Natural killer cell (primary cell): ENCODE measurements around the gene CCNF. TPM values are rescaled to one million over a fixed set of nuclear protein-coding genes. Genes with fewer than 3 reads are reported as not detected.

Experiments
- ATAC-seq, 3 donors: fragments of 150-1000 bp in 2 of 3; fragments of 200-7000 bp in 1 of 3; cut with Tn5 transposase; 1 replicate in 1 of 3; 2 replicates in 2 of 3; pipeline ENCODE4 v1.10.0; 2021; ENCODE audit warnings: mild to moderate bottlenecking in 2 of 3, moderate library complexity in 2 of 3
- DNase-seq, 2 donors: peaks; one replicate each; pipeline versions ENCODE4 v3.0.0 to v3.0.0-alpha.2; 2013 to 2021; ENCODE audit warnings: mixed read lengths in 1 of 2
- H3K27ac ChIP-seq: one replicate; pipeline ENCODE4 v1.5.1; 2013; ENCODE audit warnings: mild to moderate bottlenecking, low read length
- H3K27me3 ChIP-seq: one replicate; pipeline ENCODE4 v1.6.1; 2013; ENCODE audit warnings: low read length; ENCODE audit not compliant: control insufficient read depth, insufficient read depth
- H3K36me3 ChIP-seq: one replicate; pipeline ENCODE4 v1.6.1; 2013; ENCODE audit warnings: low read length; ENCODE audit not compliant: control insufficient read depth, insufficient read depth
- H3K4me1 ChIP-seq: one replicate; pipeline ENCODE4 v1.6.1; 2013; ENCODE audit warnings: low read length; ENCODE audit not compliant: control insufficient read depth, insufficient read depth
- H3K4me3 ChIP-seq: one replicate; pipeline ENCODE4 v1.5.1; 2013; ENCODE audit warnings: low read length
- H3K9me3 ChIP-seq: one replicate; pipeline ENCODE4 v1.6.1; 2013; ENCODE audit warnings: low read length; ENCODE audit not compliant: control insufficient read depth, insufficient read depth
- H3K27ac Mint-ChIP-seq, 2 donors: one replicate each; pipeline ENCODE4 v1.8.0; 2022; ENCODE audit warnings: mild to moderate bottlenecking in 2 of 2, mixed read lengths in 2 of 2, moderate library complexity in 1 of 2
- H3K27me3 Mint-ChIP-seq, 2 donors: one replicate each; pipeline ENCODE4 v1.8.0; 2022; ENCODE audit warnings: low read depth in 2 of 2, mixed read lengths in 2 of 2
- H3K36me3 Mint-ChIP-seq: one replicate; pipeline ENCODE4 v1.8.0; 2022; ENCODE audit warnings: mixed read lengths
- H3K4me1 Mint-ChIP-seq, 2 donors: one replicate each; pipeline ENCODE4 v1.8.0; 2022; ENCODE audit warnings: mixed read lengths in 2 of 2
- H3K4me3 Mint-ChIP-seq: one replicate; pipeline ENCODE4 v1.8.0; 2022; ENCODE audit warnings: mild to moderate bottlenecking, moderate library complexity, mixed read lengths
- H3K9me3 Mint-ChIP-seq, 2 donors: one replicate each; pipeline ENCODE4 v1.8.0; 2022; ENCODE audit warnings: mixed read lengths in 2 of 2
- CTCF ChIP-seq: fragments of 200-600 bp; IDR thresholded peaks from one replicate; pipeline ENCODE4 v1.8.0; 2022; ENCODE audit warnings: antibody characterized with exemption
- WGBS: methylation state at CpG from one replicate; pipeline ENCODE4 v1.1.7; 2013; ENCODE audit warnings: missing lambda C conversion rate; ENCODE audit not compliant: insufficient coverage; 5-methylcytosine and 5-hydroxymethylcytosine counted together
- intact Hi-C: fragments of 100-400 bp; cut with micrococcal nuclease; formaldehyde crosslinking; loops from one replicate; pipeline ENCODE4 v1.14.2; 2022
- total RNA-seq, 4 donors: library from RNA; stranded (reverse); fragments of 120-200 nt in 1 of 4; gene quantifications; one replicate each; pipeline versions ENCODE4 v1.2.3 to v1.2.4, GENCODE V29; 2013 to 2022

CCNF gene
- total RNA-seq, 3 donors from 2014 or later (not counting 1 experiment from before 2014, with no cell fraction given) = 7.5 to 14.2 (median 8.4) TPM

- H3K9me3 Mint-ChIP-seq = no peaks in the 10 kb centered on the region
- ATAC-seq (no peak), DNase-seq (no peak)
- no peak overlapping the region for H3K27ac Mint-ChIP-seq
- WGBS = 94% methylated on average over 14 of the region's 14 CpGs
- H3K9me3 ChIP-seq = no peaks in the 10 kb centered on the region
- no peaks in the 10 kb centered on the region for H3K27me3 Mint-ChIP-seq
- H3K36me3 ChIP-seq = no peaks in the 10 kb centered on the region
- H3K36me3 Mint-ChIP-seq = no peaks in the 10 kb centered on the region
- H3K27ac ChIP-seq = no peak overlapping the region
- intact Hi-C loops = no loop called here
- no peak overlapping the region for H3K4me3 ChIP-seq
- TF ChIP-seq CTCF = no peak
- peaks cover 7 to 18% of the 10 kb centered on the region in 2 donors for H3K4me1 Mint-ChIP-seq
- peaks cover 52% of the 10 kb centered on the region for H3K4me1 ChIP-seq
- no peaks in the 10 kb centered on the region for H3K27me3 ChIP-seq
- no peak overlapping the region for H3K4me3 Mint-ChIP-seq
Measured at GRCh38 chr16:2505695-2506094, 76.4 kb downstream of the CCNF start.

- intact Hi-C loops = no loop called here
- ATAC-seq (peak; percentile 30 to 40 (median 36)), DNase-seq (no peak)
- Mint-ChIP-seq H3K36me3 (no peaks in the 10 kb centered on the region), H3K4me1 (peaks cover 9 to 24% of the 10 kb centered on the region in 2 donors), H3K4me3 (no peak overlapping the region), H3K27me3 (peaks cover 0 to 3% of the 10 kb centered on the region in 2 donors), H3K9me3 (no peaks in the 10 kb centered on the region), H3K27ac (peak overlapping the region in 1 of 2 donors; percentile 50)
- Histone ChIP-seq H3K27ac (peak overlapping the region; percentile 59), H3K9me3 (no peaks in the 10 kb centered on the region), H3K4me1 (peaks cover 42% of the 10 kb centered on the region), H3K4me3 (no peak overlapping the region), H3K27me3 (no peaks in the 10 kb centered on the region), H3K36me3 (no peaks in the 10 kb centered on the region)
- TF ChIP-seq CTCF = no peak
- WGBS = 26% methylated on average over 14 of the region's 14 CpGs
Measured at GRCh38 chr16:2507052-2507659, 77.9 kb downstream of the CCNF start.

- intact Hi-C loops = no loop called here
- no peak overlapping the region for H3K4me3 ChIP-seq
- Mint-ChIP-seq H3K4me1 (peaks cover 14 to 29% of the 10 kb centered on the region in 2 donors), H3K27ac (peak overlapping the region in 1 of 2 donors; percentile 1), H3K4me3 (no peak overlapping the region), H3K36me3 (no peaks in the 10 kb centered on the region), H3K27me3 (peaks cover 0 to 4% of the 10 kb centered on the region in 2 donors), H3K9me3 (no peaks in the 10 kb centered on the region)
- no peaks in the 10 kb centered on the region for H3K36me3 ChIP-seq
- peak in 1 of 3 donors; percentile 53 for ATAC-seq
- H3K9me3 ChIP-seq = no peaks in the 10 kb centered on the region
- TF ChIP-seq CTCF = no peak
- DNase-seq = no peak
- peak overlapping the region; percentile 59 for H3K27ac ChIP-seq
- peaks cover 47% of the 10 kb centered on the region for H3K4me1 ChIP-seq
- WGBS = 60% methylated on average over 11 of the region's 11 CpGs
- no peaks in the 10 kb centered on the region for H3K27me3 ChIP-seq
Measured at GRCh38 chr16:2507665-2508064, 78.4 kb downstream of the CCNF start.

Other genes starting within 250 kb of the CCNF start
- gene CASKIN1, start 232.8 kb upstream of the CCNF start, total RNA-seq = not detected
- 10 to 100 TPM; 19.7 to 30.2 (median 27.8) TPM for gene MLST8, start 224.0 kb upstream of the CCNF start, total RNA-seq
- 1 to 10 TPM; 3.2 to 5.2 (median 3.6) TPM for gene BRICD5, start 218.6 kb upstream of the CCNF start, total RNA-seq
- gene PGP, start 214.6 kb upstream of the CCNF start, total RNA-seq = 10 to 100 TPM in 2 of 3 donors, 1 to 10 TPM in 1; 9.7 to 12.8 (median 12.4) TPM
- 10 to 100 TPM; 43.6 to 45.7 (median 45.7) TPM for gene E4F1, start 205.9 kb upstream of the CCNF start, total RNA-seq
- gene DNASE1L2, start 193.0 kb upstream of the CCNF start, total RNA-seq = 1 to 10 TPM in 1 of 3 donors, under 1 TPM in 2; 0.19 to 1.4 (median 0.77) TPM
- gene ECI1, start 177.9 kb upstream of the CCNF start, total RNA-seq = 10 to 100 TPM; 14.6 to 19.2 (median 19.0) TPM
- gene RNPS1, start 161.3 kb upstream of the CCNF start, total RNA-seq = 100 to 1,000 TPM; 269 to 284 (median 273) TPM
- gene ABCA3, start 88.7 kb upstream of the CCNF start, total RNA-seq = 10 to 100 TPM; 12.2 to 17.5 (median 16.6) TPM
- 1 to 10 TPM in 1 of 3 donors, under 1 TPM in 2; 0.47 to 2.2 (median 0.55) TPM for gene TEDC2, start 30.7 kb downstream of the CCNF start, total RNA-seq
- not detected for gene NTN3, start 41.9 kb downstream of the CCNF start, total RNA-seq
- 10 to 100 TPM in 2 of 3 donors, 1 to 10 TPM in 1; 7.2 to 13.0 (median 10.9) TPM for gene TBC1D24, start 45.7 kb downstream of the CCNF start, total RNA-seq
- gene ATP6V0C, start 84.5 kb downstream of the CCNF start, total RNA-seq = 100 to 1,000 TPM; 183 to 242 (median 217) TPM
- gene AMDHD2, start 90.9 kb downstream of the CCNF start, total RNA-seq = 100 to 1,000 TPM; 129 to 162 (median 144) TPM
- under 1 TPM; 0.28 to 0.56 (median 0.45) TPM for gene CEMP1, start 102.0 kb downstream of the CCNF start, total RNA-seq
- gene PDPK1, start 108.6 kb downstream of the CCNF start, total RNA-seq = 10 to 100 TPM; 63.1 to 80.7 (median 73.5) TPM